HepG2 (cell line): ENCODE measurements around the gene DPP6.

Experiments used
- ARID3A ChIP-seq: IDR thresholded peaks from 2 replicates; pipeline ENCODE4 v1.6.1; 2012; ENCODE audit warnings: low read depth, low read length, improper control_type of control experiment
- CTCF ChIP-seq: sonication (generic); formaldehyde crosslinking; IDR thresholded peaks from 2 replicates; pipeline ENCODE4 v1.5.0; 2020; ENCODE audit warnings: mild to moderate bottlenecking, missing genetic modification reagents, moderate library complexity
- FOXP1 ChIP-seq, 2 experiments: fragments of 450-650 bp in 1 of 2; IDR thresholded peaks; 2 replicates each; pipeline ENCODE4 v1.6.1; 2017 to 2018; ENCODE audit warnings: antibody characterized with exemption in 1 of 2
- MAX ChIP-seq: IDR thresholded peaks from 2 replicates; pipeline ENCODE4 v1.6.1; 2012; ENCODE audit warnings: inconsistent platforms
- NFRKB ChIP-seq: fragments of 450-650 bp; IDR thresholded peaks from 2 replicates; pipeline ENCODE4 v1.6.1; 2017
- NR2C2 ChIP-seq: sonication (generic); formaldehyde crosslinking; IDR thresholded peaks from 2 replicates; pipeline ENCODE4 v1.4.0; 2020; ENCODE audit warnings: missing genetic modification reagents, mild to moderate bottlenecking, moderate library complexity, borderline replicate concordance
- RNF2 ChIP-seq: fragments of 450-650 bp; conservative IDR thresholded peaks from 2 replicates; pipeline ENCODE4 v1.6.1; 2016; ENCODE audit warnings: low read depth

GRCh38 chr7:154767821-154768415, 715.7 kb downstream of the DPP6 start:
- TF ChIP-seq ARID3A (no peak), CTCF (CRISPR knock-in tag) (no peak), FOXP1 (IDR thresholded peaks at IDR 0.05) (no peak), FOXP1 (CRISPR knock-in tag; IDR thresholded peaks at IDR 0.05) (no peak), NFRKB (no peak), RNF2 (no peak), NR2C2 (CRISPR knock-in tag) (no peak), MAX (no peak)
